ENCODE data around the gene DLEC1. TPM values are rescaled to one million over a fixed set of nuclear protein-coding genes. Genes with fewer than 3 reads are reported as not detected.

The DLEC1 gene
- total RNA-seq, 1 experiment from 2014 or later: not detected

GRCh38 chr3:38137615-38138348 lies 98.8 kb downstream of the DLEC1 start:
- H3K36me3 ChIP-seq (ENCODE audit: control insufficient read depth, insufficient read depth, low read length): peaks cover 2% of the 10 kb centered on the region
- H3K4me1 ChIP-seq (ENCODE audit: control insufficient read depth, insufficient read depth, low read length): peaks cover 5% of the 10 kb centered on the region
- in situ Hi-C loops (cut with HindIII; ENCODE audit: low pct_unique_long_range_greater_than_20kb, low sequenced_read_pairs): no loop called here
- H3K27me3 ChIP-seq (ENCODE audit: control insufficient read depth, insufficient read depth, low read length): no peaks in the 10 kb centered on the region
- no peak for DNase-seq (ENCODE audit: low read depth, low spot score)
- POLR2A ChIA-PET: interaction anchor here (1.1 kb wide), 1 partner anchor 29 kb away, joined by 3 read pairs; no protein-coding TSS in a partner anchor
- peak overlapping the region; percentile 79 to 82 for H3K4me3 ChIP-seq (ENCODE audit: low read depth in 2 of 2, low read length in 2 of 2)
- ATAC-seq: peak; percentile 7; the same call in 1 of the 2 replicates
- BruUV-seq (replicated peaks): TSS peak; percentile 94
- TF ChIP-seq POLR2AphosphoS5 (IDR thresholded peaks at IDR 0.05; ENCODE audit: low read depth, low read length) (no peak), REST (IDR thresholded peaks at IDR 0.05; ENCODE audit: insufficient read depth in 1 of 2, low read depth in 2 of 2, low read length in 1 of 2) (no peak), SIN3A (IDR thresholded peaks at IDR 0.05; ENCODE audit: borderline replicate concordance, insufficient read depth, low read depth, low read length) (0 out of 2 replicates have a peak, but pooled peaks have one; percentile 13), CTCF (IDR thresholded peaks at IDR 0.05) (no peak), TCF7L2 (IDR thresholded peaks at IDR 0.05; ENCODE audit: low read depth, low read length) (no peak)
- peak overlapping the region; percentile 95 for H3K27ac ChIP-seq (ENCODE audit: low read length)
- H3K9me3 ChIP-seq (ENCODE audit: control insufficient read depth, insufficient read depth, low read depth, low read length): no peaks in the 10 kb centered on the region
- CTCF ChIA-PET: no interaction called here
- intact Hi-C loops (cut with micrococcal nuclease; ENCODE audit: unreplicated experiment): no loop called here

GRCh38 chr3:38138349-38139190 lies 99.6 kb downstream of the DLEC1 start, which contains the start of gene MYD88:
Gene MYD88 (plus strand): TSS chr3:38138661. CDS start chr3:38138701, 40 bp downstream.
- H3K9me3 ChIP-seq (ENCODE audit: control insufficient read depth, insufficient read depth, low read depth, low read length): no peaks in the 10 kb centered on the region
- peak; percentile 54 for ATAC-seq
- H3K36me3 ChIP-seq (ENCODE audit: control insufficient read depth, insufficient read depth, low read length): peaks cover 2% of the 10 kb centered on the region
- CTCF ChIA-PET: interaction anchor here (1.1 kb wide), 1 partner anchor 25 kb away, joined by 4 read pairs; no protein-coding TSS in a partner anchor
- TF ChIP-seq REST (IDR thresholded peaks at IDR 0.05; ENCODE audit: insufficient read depth in 1 of 2, low read depth in 2 of 2, low read length in 1 of 2) (no peak), POLR2AphosphoS5 (IDR thresholded peaks at IDR 0.05; ENCODE audit: low read depth, low read length) (no peak; the same call in 1 of the 2 replicates), SIN3A (IDR thresholded peaks at IDR 0.05; ENCODE audit: borderline replicate concordance, insufficient read depth, low read depth, low read length) (no peak), TCF7L2 (IDR thresholded peaks at IDR 0.05; ENCODE audit: low read depth, low read length) (no peak), CTCF (IDR thresholded peaks at IDR 0.05) (no peak)
- H3K27me3 ChIP-seq (ENCODE audit: control insufficient read depth, insufficient read depth, low read length): no peaks in the 10 kb centered on the region
- in situ Hi-C loops (cut with HindIII; ENCODE audit: low pct_unique_long_range_greater_than_20kb, low sequenced_read_pairs): no loop called here
- peak within 1 kb of the TSS; percentile 95 for H3K27ac ChIP-seq (ENCODE audit: low read length)
- BruUV-seq (replicated peaks): no TSS peak
- intact Hi-C loops (cut with micrococcal nuclease; ENCODE audit: unreplicated experiment): no loop called here
- no peak for DNase-seq (ENCODE audit: low read depth, low spot score)
- peaks cover 5% of the 10 kb centered on the region for H3K4me1 ChIP-seq (ENCODE audit: control insufficient read depth, insufficient read depth, low read length)
- H3K4me3 ChIP-seq (ENCODE audit: low read depth in 2 of 2, low read length in 2 of 2): peak within 1 kb of the TSS; percentile 79 to 82
- POLR2A ChIA-PET: no interaction called here
